Neutrophil (primary cell): ENCODE results near the gene DIP2C.

Source experiments
- H3K27ac ChIP-seq: fragments of 200-600 bp; sonication (generic); 2 replicates; pipeline ENCODE4 v1.5.1; 2016; ENCODE audit warnings: mild to moderate bottlenecking, moderate library complexity
- H3K27me3 ChIP-seq: fragments of 200-600 bp; sonication (generic); 2 replicates; pipeline ENCODE4 v1.6.0; 2016; ENCODE audit warnings: mild to moderate bottlenecking
- H3K36me3 ChIP-seq: fragments of 200-600 bp; sonication (generic); 2 replicates; pipeline ENCODE4 v1.5.1; 2017
- H3K4me1 ChIP-seq, 2 experiments: fragments of 200-600 bp in 1 of 2; sonication (generic) in 1 of 2; 1 replicate in 1 of 2; 2 replicates in 1 of 2; pipeline versions ENCODE4 v1.5.1 to v1.6.1; 2013 to 2016; ENCODE audit warnings: low read depth in 1 of 2, low read length in 1 of 2, mild to moderate bottlenecking in 1 of 2, moderate library complexity in 1 of 2; ENCODE audit not compliant: control insufficient read depth in 1 of 2, insufficient read depth in 1 of 2
- H3K4me3 ChIP-seq, 2 experiments: fragments of 200-600 bp in 1 of 2; sonication (generic) in 1 of 2; 1 replicate in 1 of 2; 2 replicates in 1 of 2; pipeline ENCODE4 v1.5.1; 2013 to 2016; ENCODE audit warnings: low read depth in 1 of 2, low read length in 1 of 2, mild to moderate bottlenecking in 1 of 2, moderate library complexity in 1 of 2
- H3K9me3 ChIP-seq: fragments of 200-600 bp; sonication (generic); 2 replicates; pipeline ENCODE4 v1.5.1; 2016
- CTCF ChIP-seq: fragments of 200-600 bp; sonication (generic); IDR thresholded peaks from 2 replicates; pipeline ENCODE4 v1.5.1; 2016; ENCODE audit warnings: antibody characterized with exemption

DIP2C gene

DNA sequence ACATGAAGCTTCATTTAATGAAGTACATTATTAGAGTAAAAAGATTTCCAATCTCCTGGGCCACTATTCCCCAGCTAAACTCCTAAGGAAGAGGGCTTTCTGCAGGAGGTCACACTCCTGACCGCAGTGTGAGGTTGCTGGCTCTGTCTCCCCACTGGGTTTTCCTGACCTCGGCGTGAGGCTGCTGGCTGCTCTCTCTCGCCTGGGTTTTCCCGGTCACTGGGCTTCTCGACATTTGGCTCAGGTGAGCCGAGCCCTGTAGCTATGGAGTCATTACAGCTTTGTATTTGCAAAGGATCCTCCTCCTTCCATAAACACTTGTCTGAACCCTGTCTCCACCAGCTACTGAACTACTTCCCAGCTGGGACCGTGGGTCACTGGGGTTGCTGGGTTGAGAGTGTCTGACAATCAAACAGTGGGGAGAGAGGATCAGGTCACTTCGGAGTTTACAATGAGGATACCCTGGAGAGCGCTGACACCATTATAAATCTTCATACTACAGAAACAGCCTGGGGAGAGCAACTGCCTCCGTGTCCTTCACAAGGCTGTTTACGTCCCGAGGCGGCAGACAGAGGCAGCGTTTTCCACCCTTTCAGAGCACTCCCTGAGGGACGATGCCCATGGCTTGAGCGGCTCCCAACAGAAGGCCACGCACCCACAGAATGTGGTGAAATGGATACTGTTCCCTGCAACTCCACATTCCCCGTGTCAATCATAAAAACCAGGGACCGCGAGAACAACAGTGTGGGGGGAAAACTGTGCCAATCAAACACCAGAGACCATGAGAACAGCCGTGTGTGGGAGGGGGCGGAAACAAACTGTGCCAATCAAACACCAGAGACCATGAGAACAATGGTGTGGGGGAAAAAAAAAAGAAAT lies 328.0 kb downstream of the DIP2C start:
- H3K27me3 ChIP-seq = no peaks in the 10 kb centered on the region
- no peaks in the 10 kb centered on the region for H3K9me3 ChIP-seq
- TF ChIP-seq CTCF = no peak
- no peaks in the 10 kb centered on the region for H3K36me3 ChIP-seq
- H3K4me3 ChIP-seq = no peak overlapping the region
- no peaks in the 10 kb centered on the region for H3K4me1 ChIP-seq
- no peak overlapping the region for H3K27ac ChIP-seq

DNA sequence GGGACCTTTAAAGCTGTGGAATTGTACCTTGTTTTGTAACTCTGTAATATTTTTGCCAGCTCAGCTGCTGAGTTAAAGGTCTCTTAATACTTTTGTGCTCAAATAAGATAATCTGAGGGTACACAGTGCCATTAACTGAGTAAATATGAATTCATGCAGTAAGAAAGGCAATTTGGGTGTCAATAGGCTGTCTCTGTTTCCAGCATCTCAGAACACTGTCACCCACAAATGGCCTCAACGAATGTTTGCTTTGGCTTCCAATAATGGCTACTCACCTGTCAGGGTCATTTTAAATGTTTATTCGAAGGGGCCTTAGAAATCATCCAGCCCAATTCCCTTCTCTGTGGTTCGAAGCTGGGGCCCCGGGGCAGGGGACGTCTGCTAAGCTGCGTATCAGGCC lies 328.8 kb downstream of the DIP2C start:
- H3K4me3 ChIP-seq = no peak overlapping the region
- no peaks in the 10 kb centered on the region for H3K36me3 ChIP-seq
- no peak for TF ChIP-seq CTCF
- H3K4me1 ChIP-seq = no peaks in the 10 kb centered on the region
- H3K9me3 ChIP-seq = no peaks in the 10 kb centered on the region
- no peaks in the 10 kb centered on the region for H3K27me3 ChIP-seq
- no peak overlapping the region for H3K27ac ChIP-seq

DNA sequence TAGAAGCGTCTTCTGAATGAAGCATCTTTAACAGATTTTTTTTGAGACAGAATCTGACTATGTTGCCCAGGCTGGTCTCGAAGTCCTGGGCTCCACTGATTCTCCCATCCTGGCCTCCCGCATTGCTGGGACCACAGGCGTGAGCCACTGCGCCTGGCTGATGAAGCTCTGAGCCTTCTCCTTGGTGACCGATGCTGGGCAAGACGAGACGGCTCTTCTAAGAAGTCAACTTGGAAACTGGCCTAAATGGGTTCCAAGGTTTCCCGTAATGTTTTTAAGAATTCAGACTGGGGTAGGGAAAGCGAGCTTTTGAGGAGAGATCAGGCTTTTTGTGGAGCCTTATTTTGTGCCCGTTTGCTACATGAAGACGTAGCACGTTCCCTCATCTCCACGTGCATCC lies 329.7 kb downstream of the DIP2C start:
- Histone ChIP-seq H3K27ac (no peak overlapping the region), H3K4me3 (no peak overlapping the region), H3K27me3 (no peaks in the 10 kb centered on the region), H3K4me1 (no peaks in the 10 kb centered on the region), H3K36me3 (no peaks in the 10 kb centered on the region), H3K9me3 (no peaks in the 10 kb centered on the region)
- no peak for TF ChIP-seq CTCF

GRCh38 chr10:359093-359492 lies 330.4 kb downstream of the DIP2C start:
- Histone ChIP-seq H3K4me1 (no peaks in the 10 kb centered on the region), H3K36me3 (no peaks in the 10 kb centered on the region), H3K27me3 (no peaks in the 10 kb centered on the region), H3K9me3 (no peaks in the 10 kb centered on the region), H3K27ac (no peak overlapping the region), H3K4me3 (no peak overlapping the region)
- TF ChIP-seq CTCF = no peak

- Histone ChIP-seq H3K9me3 (no peaks in the 10 kb centered on the region), H3K27me3 (no peaks in the 10 kb centered on the region), H3K36me3 (no peaks in the 10 kb centered on the region), H3K27ac (no peak overlapping the region), H3K4me3 (no peak overlapping the region), H3K4me1 (no peaks in the 10 kb centered on the region)
- TF ChIP-seq CTCF = no peak
These were observed 332.1 kb downstream of the DIP2C start for GRCh38 chr10:357201-357950.
